GDM1 (cell line): ENCODE measurements around the gene NOS1AP.

Source experiments
- DNase-seq: peaks from one replicate; lab custom pipeline; 2025; lab: John Stamatoyannopoulos, UW

NOS1AP gene

GRCh38 chr1:162220009-162220539, 150.6 kb downstream of the NOS1AP start:
- DNase-seq = no peak

DNA sequence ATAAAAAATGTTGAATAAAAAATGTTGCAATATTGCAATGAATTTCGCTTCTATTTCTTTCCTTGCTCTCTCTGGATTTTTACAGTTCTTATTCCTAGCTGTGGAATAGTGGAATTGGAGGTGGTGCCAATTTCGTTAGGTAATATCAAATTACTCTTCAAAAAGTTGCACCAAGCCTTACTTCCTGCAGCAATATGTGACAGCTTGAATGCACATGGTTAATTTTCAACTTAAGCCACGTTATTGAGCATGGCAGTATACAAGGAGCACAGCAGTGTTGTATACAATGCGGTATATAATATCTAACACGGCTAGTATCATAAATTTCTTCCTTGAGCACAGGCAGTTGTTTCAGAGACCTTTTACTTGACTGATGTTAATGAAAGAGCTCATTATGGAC, 152.5 kb downstream of the NOS1AP start:
- no peak for DNase-seq

- DNase-seq = no peak
Measured at GRCh38 chr1:162222730-162223129, 153.2 kb downstream of the NOS1AP start.

GRCh38 chr1:162223488-162223887, 154.0 kb downstream of the NOS1AP start:
- no peak for DNase-seq

DNA sequence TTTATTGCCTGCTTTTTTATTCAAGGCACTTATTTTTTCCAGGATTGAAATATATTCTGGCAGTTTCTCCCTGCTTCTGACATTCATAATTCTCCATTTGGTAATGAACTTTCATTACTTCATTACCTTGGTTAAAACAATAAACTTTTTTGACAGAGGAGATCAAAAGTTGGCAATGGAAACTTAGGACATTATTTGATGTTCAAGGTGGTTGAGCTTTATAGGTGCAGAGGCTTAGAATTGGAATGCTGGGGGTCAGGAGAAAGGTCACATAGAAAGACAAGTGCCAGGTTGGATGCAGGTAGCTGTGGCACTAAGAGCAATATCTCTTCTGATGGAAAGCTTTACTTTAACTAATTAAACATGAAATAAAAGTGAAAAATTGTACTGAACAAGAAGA, 154.8 kb downstream of the NOS1AP start:
- no peak for DNase-seq

DNA sequence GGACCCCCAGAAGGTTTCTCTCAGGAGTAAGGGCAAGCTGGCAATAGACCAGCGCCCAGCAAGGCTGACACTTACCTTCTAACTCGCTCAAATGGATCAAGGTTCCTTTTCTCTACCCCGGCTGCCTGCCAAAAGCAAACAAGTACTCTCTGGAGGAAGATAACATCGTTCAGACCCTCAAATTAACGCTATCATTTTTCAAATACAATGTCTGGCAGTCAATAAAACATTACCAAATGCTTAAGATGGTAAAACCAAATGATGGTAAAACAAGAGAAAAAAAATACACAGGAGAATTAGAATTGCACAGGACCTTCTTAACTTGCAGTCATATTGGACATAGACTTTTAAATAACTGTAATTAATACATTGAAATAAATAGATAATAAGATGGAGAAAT, 159.1 kb downstream of the NOS1AP start:
- no peak for DNase-seq

DNA sequence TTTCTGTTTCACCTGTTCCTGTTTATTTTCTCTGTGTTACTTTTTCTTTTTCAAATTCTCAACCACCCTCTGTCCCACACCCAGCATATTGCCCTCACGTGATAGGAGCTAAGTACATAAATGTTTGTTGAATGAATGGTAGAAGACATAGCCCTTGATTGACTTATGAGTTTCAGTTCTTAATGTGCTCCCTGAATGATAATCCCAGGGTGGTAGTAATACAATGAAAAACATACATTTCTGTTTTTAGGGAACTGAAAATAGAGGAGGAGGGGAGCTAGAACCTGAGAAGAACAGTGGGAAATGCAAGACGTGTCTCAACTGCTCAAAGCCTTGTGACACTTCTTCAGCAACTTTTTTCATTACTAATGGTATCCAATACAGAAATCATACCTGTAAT, 160.1 kb downstream of the NOS1AP start:
- no peak for DNase-seq

DNA sequence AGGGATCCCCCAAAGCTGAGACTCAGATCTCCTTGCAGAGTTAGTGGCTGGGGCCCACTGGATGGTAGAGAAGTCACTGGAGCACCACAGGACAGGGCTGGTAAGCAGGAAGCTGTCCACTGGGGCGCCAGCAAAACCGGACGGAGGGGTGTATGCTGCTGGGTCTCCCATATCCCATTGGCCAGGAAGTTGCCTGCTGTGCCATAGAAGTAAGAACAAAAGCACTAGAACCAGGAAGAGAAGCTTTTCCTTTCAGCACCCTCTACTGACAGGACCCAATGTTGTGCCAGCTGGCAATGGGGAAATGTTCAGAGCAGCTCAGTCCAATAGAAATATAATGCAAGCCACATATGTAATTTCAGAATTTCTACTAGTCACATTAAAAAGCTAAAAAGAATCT, 160.6 kb downstream of the NOS1AP start:
- no peak for DNase-seq

DNA sequence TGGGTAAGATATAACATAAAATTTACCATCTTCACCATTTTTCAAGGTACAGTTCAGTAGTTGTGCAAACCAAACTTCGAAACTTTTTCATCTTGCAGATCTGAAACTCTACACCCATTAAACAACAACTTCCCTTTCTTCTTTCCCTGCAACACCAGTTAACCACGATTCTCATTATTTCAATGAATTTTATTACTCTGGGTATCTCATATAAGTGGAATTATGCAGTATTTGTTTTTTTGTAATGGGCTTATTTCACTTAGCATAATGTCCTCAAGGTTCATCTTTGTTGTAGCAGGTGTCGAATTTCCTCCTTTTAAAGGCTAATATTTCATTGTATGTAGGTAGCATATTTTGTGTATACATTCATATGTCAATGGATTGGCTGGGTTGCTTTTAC, 161.0 kb downstream of the NOS1AP start:
- DNase-seq = no peak

- no peak for DNase-seq
Measured at GRCh38 chr1:162232034-162232711, 162.7 kb downstream of the NOS1AP start.

GRCh38 chr1:162233066-162233465, 163.6 kb downstream of the NOS1AP start:
- no peak for DNase-seq

GRCh38 chr1:162233937-162234336, 164.4 kb downstream of the NOS1AP start:
- no peak for DNase-seq

- no peak for DNase-seq
Measured at GRCh38 chr1:162234571-162234970, 165.1 kb downstream of the NOS1AP start.

DNA sequence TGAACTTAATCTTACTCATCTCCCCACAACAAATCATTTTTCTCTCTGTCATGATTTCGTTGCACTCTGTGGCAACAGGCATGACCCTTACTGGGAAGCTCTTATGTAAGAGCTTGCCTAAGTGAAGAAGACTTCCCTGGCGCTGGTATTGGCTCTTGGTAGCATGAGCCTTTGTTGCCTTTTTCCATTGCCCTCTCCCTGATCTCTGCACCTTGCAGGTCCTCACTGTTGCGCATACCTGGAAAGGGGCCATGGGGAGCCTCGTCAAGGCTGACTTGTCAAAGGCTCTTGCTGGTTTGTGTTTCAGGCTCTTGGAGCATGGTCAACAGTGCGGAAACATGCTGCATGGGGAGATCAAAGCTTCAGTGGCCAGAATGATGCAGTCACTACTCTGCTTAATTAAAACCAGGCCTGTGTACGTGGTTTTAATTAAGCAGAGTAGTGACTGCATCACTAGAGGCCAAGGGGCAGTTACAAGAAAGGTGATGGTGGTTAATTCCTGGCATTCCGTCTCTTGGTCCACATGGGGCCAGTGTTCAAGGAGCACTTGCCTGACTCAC, 165.8 kb downstream of the NOS1AP start:
- no peak for DNase-seq

GRCh38 chr1:162236201-162236600, 166.7 kb downstream of the NOS1AP start:
- no peak for DNase-seq

- no peak for DNase-seq
Measured at GRCh38 chr1:162236618-162237017, 167.1 kb downstream of the NOS1AP start.

DNA sequence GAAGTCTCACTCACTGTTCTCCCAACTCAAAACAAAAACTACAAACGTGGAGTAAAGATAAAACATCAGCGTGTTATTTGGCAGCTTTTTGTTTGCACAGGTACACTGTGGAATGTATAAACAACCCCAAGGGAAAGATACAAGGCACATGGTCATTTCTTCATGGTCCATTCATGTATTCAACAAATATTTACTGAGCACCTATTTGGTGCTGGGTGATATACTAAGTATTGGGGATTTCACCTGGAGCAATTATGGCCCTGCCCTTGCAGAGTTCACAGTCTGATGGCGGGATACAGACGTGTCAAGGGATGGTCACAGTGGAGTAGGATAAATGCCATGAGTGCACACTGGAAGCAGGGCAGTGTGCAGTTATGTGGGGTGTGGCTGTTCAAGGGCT, 171.1 kb downstream of the NOS1AP start:
- no peak for DNase-seq

- no peak for DNase-seq
Measured at GRCh38 chr1:162242804-162243203, 173.3 kb downstream of the NOS1AP start.

DNA sequence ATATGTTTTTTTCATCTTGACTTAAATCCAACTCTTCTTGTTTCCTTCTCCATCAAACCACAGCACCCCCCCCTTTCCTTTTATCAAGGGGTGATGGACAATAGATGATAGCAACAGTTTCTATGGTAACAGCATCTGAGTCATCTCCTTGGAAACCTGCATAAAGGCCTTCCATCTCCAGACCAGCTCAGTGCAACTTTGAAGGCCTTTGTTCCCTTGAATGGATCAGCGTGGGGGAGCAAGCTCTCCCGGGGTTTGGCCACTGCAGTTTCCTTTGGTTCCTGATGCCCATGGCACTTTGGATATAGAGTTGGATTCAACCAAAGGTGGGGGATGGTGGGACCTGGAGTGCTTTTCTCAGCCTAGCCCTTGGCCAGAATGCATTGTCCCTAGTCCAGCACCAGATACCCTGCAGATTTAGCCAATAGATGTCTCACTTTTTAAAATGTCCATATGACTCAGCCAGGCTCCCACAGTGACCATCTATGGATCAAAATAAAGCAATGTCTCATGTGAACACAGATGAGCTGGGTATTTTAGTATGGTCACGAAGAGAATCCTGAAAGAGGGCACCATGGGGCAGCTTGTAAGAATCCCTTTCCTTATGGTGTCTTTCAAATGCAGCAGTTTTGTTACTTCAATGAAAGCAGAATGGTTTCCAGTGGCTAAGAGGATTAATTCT, 179.5 kb downstream of the NOS1AP start:
- DNase-seq = no peak

- DNase-seq = no peak
Measured at GRCh38 chr1:162250004-162250730, 180.7 kb downstream of the NOS1AP start.

GRCh38 chr1:162251102-162251501, 181.6 kb downstream of the NOS1AP start:
- DNase-seq = no peak

GRCh38 chr1:162252214-162252613, 182.7 kb downstream of the NOS1AP start:
- no peak for DNase-seq

- DNase-seq = no peak
Measured at GRCh38 chr1:162253790-162254189, 184.3 kb downstream of the NOS1AP start.
